DOHH2 (cell line): Measurements from ENCODE around the gene PTPRN2.

Experiments used
- H3F3A ChIP-seq: fragments of 200-600 bp; sonication (generic), shearing (Covaris generic); 2 replicates; pipeline ENCODE4 v1.6.0; 2016; ENCODE audit warnings: antibody characterized with exemption, mild to moderate bottlenecking; ENCODE audit not compliant: control insufficient read depth, insufficient read depth
- H3K27ac ChIP-seq: fragments of 200-600 bp; sonication (generic); 2 replicates; pipeline ENCODE4 v1.5.1; 2014; ENCODE audit warnings: low read depth, mild to moderate bottlenecking, low read length, moderate library complexity
- H3K27me3 ChIP-seq: fragments of 200-600 bp; sonication (generic); 2 replicates; pipeline ENCODE4 v1.6.1; 2014; ENCODE audit warnings: mild to moderate bottlenecking, low read length, mixed read lengths; ENCODE audit not compliant: control insufficient read depth
- H3K36me3 ChIP-seq: fragments of 200-600 bp; sonication (generic); 2 replicates; pipeline ENCODE4 v1.6.1; 2014; ENCODE audit warnings: mild to moderate bottlenecking, low read length, moderate library complexity, mixed read lengths; ENCODE audit not compliant: control insufficient read depth
- H3K4me1 ChIP-seq: fragments of 200-600 bp; sonication (generic); 2 replicates; pipeline ENCODE4 v1.6.1; 2014; ENCODE audit warnings: mild to moderate bottlenecking, low read length, mixed read lengths; ENCODE audit not compliant: control insufficient read depth
- H3K4me2 ChIP-seq: fragments of 200-600 bp; sonication (generic); 2 replicates; pipeline ENCODE4 v1.6.0; 2014; ENCODE audit warnings: mild to moderate bottlenecking, low read length, moderate library complexity
- H3K4me3 ChIP-seq: fragments of 200-600 bp; sonication (generic); 2 replicates; pipeline ENCODE4 v1.5.1; 2014; ENCODE audit warnings: mild to moderate bottlenecking, low read length, mixed read lengths
- H3K79me2 ChIP-seq: fragments of 200-600 bp; sonication (generic); 2 replicates; pipeline ENCODE4 v1.6.1; 2014; ENCODE audit warnings: mild to moderate bottlenecking, low read length, mixed read lengths; ENCODE audit not compliant: control insufficient read depth
- H3K9me2 ChIP-seq: fragments of 200-600 bp; sonication (generic); replicated peaks from 2 replicates; pipeline ENCODE4 v1.6.1; 2014; ENCODE audit warnings: mild to moderate bottlenecking, low read length, mixed read lengths; ENCODE audit not compliant: control insufficient read depth
- H3K9me3 ChIP-seq: fragments of 200-600 bp; sonication (generic); 2 replicates; pipeline ENCODE4 v1.6.1; 2014; ENCODE audit warnings: antibody characterized with exemption, low read length, mixed read lengths; ENCODE audit not compliant: control insufficient read depth, insufficient read depth
- H4K20me1 ChIP-seq: fragments of 200-600 bp; sonication (generic); 2 replicates; pipeline ENCODE4 v1.6.0; 2014; ENCODE audit warnings: low read depth, mild to moderate bottlenecking, antibody characterized with exemption, low read length, moderate library complexity; ENCODE audit not compliant: control insufficient read depth, insufficient read depth
- CTCF ChIP-seq: fragments of 200-600 bp; sonication (generic); IDR thresholded peaks from one replicate; pipeline ENCODE4 v1.5.1; 2014; ENCODE audit warnings: antibody characterized with exemption, mild to moderate bottlenecking, low read depth, low read length; ENCODE audit not compliant: poor library complexity, severe bottlenecking
- EZH2phosphoT487 ChIP-seq: fragments of 200-600 bp; sonication (generic); IDR thresholded peaks from 2 replicates; pipeline ENCODE4 v1.6.1; 2017; ENCODE audit warnings: borderline replicate concordance, mild to moderate bottlenecking, antibody characterized with exemption, low read length, moderate library complexity, mixed read lengths

PTPRN2 gene

GRCh38 chr7:157762824-157763223, 824.8 kb downstream of the PTPRN2 start:
- Histone ChIP-seq H3K9me2 (no peaks in the 10 kb centered on the region), H3K4me2 (no peak overlapping the region), H3K9me3 (peaks cover 38% of the 10 kb centered on the region; the same call in 1 of the 2 replicates), H3F3A (no peaks in the 10 kb centered on the region), H3K4me3 (no peak overlapping the region), H3K27me3 (no peaks in the 10 kb centered on the region), H3K36me3 (no peaks in the 10 kb centered on the region), H3K79me2 (no peaks in the 10 kb centered on the region), H4K20me1 (no peaks in the 10 kb centered on the region), H3K4me1 (no peaks in the 10 kb centered on the region), H3K27ac (no peak overlapping the region)
- no peak for TF ChIP-seq EZH2phosphoT487
- TF ChIP-seq CTCF: no peak

DNA sequence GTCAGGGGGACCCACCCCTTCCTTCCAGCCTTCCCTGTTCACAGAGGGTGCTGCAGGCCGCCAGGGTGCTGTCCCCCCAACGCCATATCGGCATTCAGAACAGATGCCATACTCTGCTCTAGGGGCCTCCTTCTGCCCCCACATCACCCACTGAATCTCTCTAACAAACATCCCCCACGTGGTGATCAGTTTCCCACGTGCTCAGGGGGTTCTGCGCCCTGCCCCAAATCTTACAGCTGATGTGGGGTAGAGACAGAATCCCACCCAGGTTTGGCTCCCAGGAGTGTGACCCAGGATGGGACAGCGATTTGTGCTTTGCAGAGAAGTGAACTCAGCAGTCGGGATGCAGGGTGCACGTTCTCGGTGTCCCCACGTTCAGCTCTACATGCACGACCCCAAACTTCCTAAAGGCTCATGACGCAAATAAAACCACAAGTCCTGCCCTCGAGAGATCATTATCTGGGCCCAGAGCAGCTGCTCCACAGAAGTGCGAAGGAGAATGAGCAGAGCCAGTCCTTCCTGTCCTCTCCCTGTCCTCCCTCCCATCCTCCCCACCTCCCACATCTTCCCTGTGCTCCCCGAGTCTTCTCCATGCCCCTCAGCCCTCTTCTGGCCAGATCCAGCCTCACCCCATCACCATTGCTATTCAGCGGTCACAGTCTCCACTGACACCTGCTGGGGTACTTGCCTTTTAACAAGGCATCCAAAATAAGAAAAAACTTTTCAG, 827.5 kb downstream of the PTPRN2 start:
- Histone ChIP-seq H3K9me2 (no peaks in the 10 kb centered on the region), H3K4me3 (no peak overlapping the region), H3K4me2 (no peak overlapping the region), H3K9me3 (peaks cover 19% of the 10 kb centered on the region; the same call in 1 of the 2 replicates), H3K27ac (no peak overlapping the region), H3K27me3 (no peaks in the 10 kb centered on the region), H3F3A (no peaks in the 10 kb centered on the region), H4K20me1 (no peaks in the 10 kb centered on the region), H3K4me1 (no peaks in the 10 kb centered on the region), H3K79me2 (no peaks in the 10 kb centered on the region), H3K36me3 (no peaks in the 10 kb centered on the region)
- no peak for TF ChIP-seq CTCF
- no peak for TF ChIP-seq EZH2phosphoT487

DNA sequence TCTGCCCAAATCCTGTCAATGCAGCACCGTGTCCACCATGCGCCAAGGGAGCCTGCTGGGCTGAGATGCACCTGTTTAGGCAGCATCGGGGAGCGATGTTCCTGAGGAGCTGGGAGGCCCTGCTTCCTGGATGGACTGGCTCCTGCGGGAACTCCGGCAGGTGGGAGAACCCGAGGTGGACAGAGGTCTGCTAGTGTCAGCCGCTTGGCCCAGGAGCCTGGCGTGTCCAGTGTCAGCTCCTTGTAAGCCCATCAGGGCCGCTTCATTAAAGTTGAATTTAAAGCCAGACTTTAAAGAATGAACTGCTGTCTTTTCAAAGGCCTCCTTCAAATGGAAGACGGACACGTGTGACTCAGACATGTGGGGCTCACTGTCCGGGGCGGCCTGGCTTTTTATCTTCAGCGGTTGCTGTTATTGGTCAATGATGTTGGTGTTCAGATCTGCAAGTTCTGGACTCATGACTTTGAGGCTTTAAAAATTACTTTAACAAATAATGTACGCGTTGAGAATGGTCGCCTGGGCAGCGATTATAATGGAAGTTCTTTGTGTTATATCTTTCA, 828.3 kb downstream of the PTPRN2 start:
- no peaks in the 10 kb centered on the region for H3K4me1 ChIP-seq
- no peak overlapping the region for H3K27ac ChIP-seq
- H3K79me2 ChIP-seq: no peaks in the 10 kb centered on the region
- H3K36me3 ChIP-seq: no peaks in the 10 kb centered on the region
- no peaks in the 10 kb centered on the region for H3F3A ChIP-seq
- no peaks in the 10 kb centered on the region for H4K20me1 ChIP-seq
- H3K27me3 ChIP-seq: no peaks in the 10 kb centered on the region
- no peak overlapping the region for H3K4me3 ChIP-seq
- H3K9me3 ChIP-seq: peaks cover 14% of the 10 kb centered on the region; the same call in 1 of the 2 replicates
- TF ChIP-seq CTCF (no peak), EZH2phosphoT487 (no peak)
- no peak overlapping the region for H3K4me2 ChIP-seq
- H3K9me2 ChIP-seq: no peaks in the 10 kb centered on the region
